ENCODE results near the gene C11orf65.
A peak's percentile ranks its signal among the peaks of the same experiment; 100 is the strongest.
"Not testable (repeated sequence)": the region's sequence is repeated elsewhere in the genome, so short reads cannot be mapped to it uniquely, and the experiment has no call there.

Gene C11orf65

DNA sequence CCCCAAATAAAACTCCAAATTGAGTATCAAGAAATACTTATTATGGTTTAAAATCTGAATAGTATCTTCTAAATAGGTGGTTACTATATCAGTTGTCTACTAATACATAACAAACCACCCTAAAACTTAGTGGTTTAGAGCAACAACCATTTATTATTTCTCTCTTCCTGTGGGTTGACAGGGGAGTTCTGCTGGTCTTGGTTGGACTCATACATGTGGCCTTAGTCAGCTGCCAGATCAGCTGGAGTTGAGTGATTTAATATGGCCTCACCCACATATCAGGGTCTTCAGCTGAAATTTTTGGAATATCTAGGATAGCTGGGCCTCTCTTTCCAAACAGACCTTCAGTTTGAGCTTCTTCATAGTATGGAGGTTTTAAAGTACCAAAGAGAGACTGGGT lies 34.5 kb downstream of the C11orf65 start:
- in situ Hi-C loops (cut with HindIII; ENCODE audit: low pct_ligation_motif_present, low sequenced_read_pairs): no loop called here
- H3K27me3 ChIP-seq (replicated peaks): no peaks in the 10 kb centered on the region
- H3K36me3 ChIP-seq (replicated peaks): no peaks in the 10 kb centered on the region
- DNase-seq: peak; percentile 24
- no peak overlapping the region for H3K4me3 ChIP-seq (ENCODE audit: low read depth, low read length)
- TF ChIP-seq, protein P1, sequence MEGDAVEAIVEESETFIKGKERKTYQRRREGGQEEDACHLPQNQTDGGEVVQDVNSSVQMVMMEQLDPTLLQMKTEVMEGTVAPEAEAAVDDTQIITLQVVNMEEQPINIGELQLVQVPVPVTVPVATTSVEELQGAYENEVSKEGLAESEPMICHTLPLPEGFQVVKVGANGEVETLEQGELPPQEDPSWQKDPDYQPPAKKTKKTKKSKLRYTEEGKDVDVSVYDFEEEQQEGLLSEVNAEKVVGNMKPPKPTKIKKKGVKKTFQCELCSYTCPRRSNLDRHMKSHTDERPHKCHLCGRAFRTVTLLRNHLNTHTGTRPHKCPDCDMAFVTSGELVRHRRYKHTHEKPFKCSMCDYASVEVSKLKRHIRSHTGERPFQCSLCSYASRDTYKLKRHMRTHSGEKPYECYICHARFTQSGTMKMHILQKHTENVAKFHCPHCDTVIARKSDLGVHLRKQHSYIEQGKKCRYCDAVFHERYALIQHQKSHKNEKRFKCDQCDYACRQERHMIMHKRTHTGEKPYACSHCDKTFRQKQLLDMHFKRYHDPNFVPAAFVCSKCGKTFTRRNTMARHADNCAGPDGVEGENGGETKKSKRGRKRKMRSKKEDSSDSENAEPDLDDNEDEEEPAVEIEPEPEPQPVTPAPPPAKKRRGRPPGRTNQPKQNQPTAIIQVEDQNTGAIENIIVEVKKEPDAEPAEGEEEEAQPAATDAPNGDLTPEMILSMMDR (IDR thresholded peaks at IDR 0.05; ENCODE audit: low read depth, low read length, missing control alignments): no peak
- no peak overlapping the region for H3K27ac ChIP-seq

- Histone ChIP-seq H3K36me3 (replicated peaks) (no peaks in the 10 kb centered on the region), H3K27me3 (replicated peaks) (no peaks in the 10 kb centered on the region), H3K27ac (no peak overlapping the region), H3K4me3 (ENCODE audit: low read depth, low read length) (no peak overlapping the region)
- DNase-seq: no peak
- TF ChIP-seq, protein P1 (IDR thresholded peaks at IDR 0.05; ENCODE audit: low read depth, low read length, missing control alignments): no peak
- in situ Hi-C loops (cut with HindIII; ENCODE audit: low pct_ligation_motif_present, low sequenced_read_pairs): no loop called here
Observed at GRCh38 chr11:108431997-108432396, 35.3 kb downstream of the C11orf65 start.

DNA sequence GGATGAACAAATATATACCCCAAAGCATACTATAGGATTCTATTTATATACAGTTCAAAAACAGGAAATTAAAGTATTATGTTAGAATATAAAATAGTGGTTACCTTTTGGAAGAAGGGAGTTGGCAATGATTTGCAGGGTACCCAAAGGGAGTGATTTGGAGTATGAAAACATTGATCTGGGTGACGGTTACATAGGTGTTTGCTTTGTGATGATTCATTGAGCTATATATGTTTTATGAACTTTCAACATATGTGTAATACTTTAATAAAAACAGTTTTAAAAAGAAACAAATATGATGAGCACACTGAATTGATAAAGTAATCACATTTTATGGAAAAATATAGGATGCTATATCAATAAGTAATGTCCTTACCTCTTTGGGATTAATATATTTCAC lies 36.0 kb downstream of the C11orf65 start:
- in situ Hi-C loops (cut with HindIII; ENCODE audit: low pct_ligation_motif_present, low sequenced_read_pairs): no loop called here
- DNase-seq: no peak
- H3K36me3 ChIP-seq (replicated peaks): no peaks in the 10 kb centered on the region
- no peaks in the 10 kb centered on the region for H3K27me3 ChIP-seq (replicated peaks)
- no peak overlapping the region for H3K4me3 ChIP-seq (ENCODE audit: low read depth, low read length)
- TF ChIP-seq, protein P1 (IDR thresholded peaks at IDR 0.05; ENCODE audit: low read depth, low read length, missing control alignments): no peak
- no peak overlapping the region for H3K27ac ChIP-seq

DNA sequence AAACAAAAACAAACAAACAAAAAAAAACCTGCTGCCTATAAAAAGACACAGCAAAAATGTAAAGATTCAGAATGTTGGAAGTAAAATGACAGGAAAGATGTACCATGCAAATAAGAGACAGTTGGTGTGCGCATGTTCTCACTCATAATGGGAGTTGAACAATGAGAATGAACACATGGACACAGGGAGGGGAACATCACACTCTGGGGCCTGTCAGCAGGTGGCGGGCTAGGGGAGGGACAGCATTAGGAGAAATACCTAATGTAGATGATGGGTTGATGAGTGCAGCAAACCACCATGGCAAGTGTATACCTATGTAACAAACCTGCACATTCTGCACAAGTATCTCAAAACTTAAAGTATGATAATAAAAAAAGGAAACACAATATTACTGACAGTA lies 49.8 kb downstream of the C11orf65 start:
- in situ Hi-C loops (cut with HindIII; ENCODE audit: low pct_ligation_motif_present, low sequenced_read_pairs); H3K36me3 ChIP-seq (replicated peaks); H3K27me3 ChIP-seq (replicated peaks); H3K4me3 ChIP-seq (ENCODE audit: low read depth, low read length); H3K27ac ChIP-seq: not testable (repeated sequence)
- DNase-seq: peak; percentile 1
- TF ChIP-seq, protein P1 (IDR thresholded peaks at IDR 0.05; ENCODE audit: low read depth, low read length, missing control alignments): peak; percentile 32

GRCh38 chr11:108414958-108415357 lies 52.4 kb downstream of the C11orf65 start:
- in situ Hi-C loops (cut with HindIII; ENCODE audit: low pct_ligation_motif_present, low sequenced_read_pairs): no loop called here
- H3K27me3 ChIP-seq (replicated peaks): no peaks in the 10 kb centered on the region

GRCh38 chr11:108405706-108406105 lies 61.6 kb downstream of the C11orf65 start:
- TF ChIP-seq, protein P1 (IDR thresholded peaks at IDR 0.05; ENCODE audit: low read depth, low read length, missing control alignments): no peak

More at GRCh38 chr11:108414958-108415357, 52.4 kb downstream of the C11orf65 start:
- Histone ChIP-seq H3K4me3 (ENCODE audit: low read depth, low read length) (no peak overlapping the region), H3K27ac (no peak overlapping the region), H3K36me3 (replicated peaks) (no peaks in the 10 kb centered on the region)
- DNase-seq: no peak
- TF ChIP-seq, protein P1 (IDR thresholded peaks at IDR 0.05; ENCODE audit: low read depth, low read length, missing control alignments): no peak

More at GRCh38 chr11:108405706-108406105, 61.6 kb downstream of the C11orf65 start:
- no peak overlapping the region for H3K27ac ChIP-seq
- H3K36me3 ChIP-seq (replicated peaks): no peaks in the 10 kb centered on the region
- H3K4me3 ChIP-seq (ENCODE audit: low read depth, low read length): no peak overlapping the region
- no peaks in the 10 kb centered on the region for H3K27me3 ChIP-seq (replicated peaks)
- no peak for DNase-seq
- in situ Hi-C loops (cut with HindIII; ENCODE audit: low pct_ligation_motif_present, low sequenced_read_pairs): no loop called here
